NCI-H187 (cell line): ENCODE measurements around the gene IBA57.

Experiments used
- DNase-seq, 2 experiments: peaks; one replicate each; lab custom pipeline; 2025; lab: John Stamatoyannopoulos, UW

IBA57 gene

GRCh38 chr1:228144993-228145343, 20.6 kb upstream of the IBA57 start:
- DNase-seq = no peak

- DNase-seq = no peak
Observed at GRCh38 chr1:228145463-228146416, 19.9 kb upstream of the IBA57 start.

GRCh38 chr1:228146417-228147150, 19.0 kb upstream of the IBA57 start:
- DNase-seq = no peak

GRCh38 chr1:228147151-228147693, 18.4 kb upstream of the IBA57 start:
- DNase-seq = no peak

- DNase-seq = no peak
Observed at GRCh38 chr1:228147768-228148167, 17.8 kb upstream of the IBA57 start.

- no peak for DNase-seq
Observed at GRCh38 chr1:228148196-228148861, 17.3 kb upstream of the IBA57 start.

- DNase-seq = no peak
Observed at GRCh38 chr1:228148935-228149405, 16.6 kb upstream of the IBA57 start.

GRCh38 chr1:228149406-228150119, 16.0 kb upstream of the IBA57 start, which contains the start of gene GJC2:
Gene GJC2 (plus strand): TSS chr1:228149930. CDS start chr1:228157759, 7,829 bp downstream.
- no peak for DNase-seq

GRCh38 chr1:228150120-228150460, 15.5 kb upstream of the IBA57 start:
- no peak for DNase-seq

- DNase-seq = no peak
Observed at GRCh38 chr1:228150461-228151179, 15.0 kb upstream of the IBA57 start.

- DNase-seq = no peak
Observed at GRCh38 chr1:228151180-228151925, 14.3 kb upstream of the IBA57 start.

GRCh38 chr1:228152097-228152917, 13.3 kb upstream of the IBA57 start:
- no peak for DNase-seq

- no peak for DNase-seq
Observed at GRCh38 chr1:228152918-228153258, 12.7 kb upstream of the IBA57 start.

- DNase-seq = no peak
Observed at GRCh38 chr1:228154021-228154669, 11.5 kb upstream of the IBA57 start.

- no peak for DNase-seq
Observed at GRCh38 chr1:228154670-228155571, 10.7 kb upstream of the IBA57 start.

- DNase-seq = no peak
Observed at GRCh38 chr1:228155596-228156514, 9.7 kb upstream of the IBA57 start.

- DNase-seq = no peak
Observed at GRCh38 chr1:228156515-228156881, 9.1 kb upstream of the IBA57 start.
